ENCODE results near the gene UQCRQ. TPM values are rescaled to one million over a fixed set of nuclear protein-coding genes. Genes with fewer than 3 reads are reported as not detected.

Gene UQCRQ
- 100 to 1,000 TPM; 396 to 399 TPM for total RNA-seq

- H3K27ac Mint-ChIP-seq: peak within 1 kb of the TSS; percentile 97 to 99
- no peaks in the 10 kb centered on the region for H3K9me3 Mint-ChIP-seq
- DNase-seq (ENCODE audit: low spot score in 2 of 2) (peak; percentile 90 to 95), ATAC-seq (peak; percentile 99)
- H3K36me3 Mint-ChIP-seq: peaks cover 21 to 23% of the 10 kb centered on the region in 2 donors
These were observed at the start of gene UQCRQ, which contains the start of gene GDF9 for GRCh38 chr5:132866342-132867045. UQCRQ (plus strand) TSS chr5:132866642; CDS start chr5:132866882, 240 bp downstream. GDF9 (minus strand) TSS chr5:132866469; CDS start chr5:132864533, 1,936 bp downstream.

- ATAC-seq: no peak
- no peak for DNase-seq (ENCODE audit: low spot score in 2 of 2)
- no peaks in the 10 kb centered on the region for H3K9me3 Mint-ChIP-seq
- peaks cover 5% of the 10 kb centered on the region in 2 donors for H3K36me3 Mint-ChIP-seq
- H3K27ac Mint-ChIP-seq: no peak overlapping the region
These were observed 49.4 kb upstream of the UQCRQ start for GRCh38 chr5:132817011-132817410.

- DNase-seq (ENCODE audit: low spot score in 2 of 2) (no peak), ATAC-seq (no peak)
- H3K36me3 Mint-ChIP-seq: peaks cover 5% of the 10 kb centered on the region in 2 donors
- no peaks in the 10 kb centered on the region for H3K9me3 Mint-ChIP-seq
- H3K27ac Mint-ChIP-seq: no peak overlapping the region
These were observed 47.0 kb upstream of the UQCRQ start for GRCh38 chr5:132819468-132819867.

- Mint-ChIP-seq H3K9me3 (no peaks in the 10 kb centered on the region), H3K27ac (no peak overlapping the region), H3K36me3 (peaks cover 1% of the 10 kb centered on the region in 2 donors)
- DNase-seq (ENCODE audit: low spot score in 2 of 2): peak; percentile 81 to 94
- peak; percentile 87 to 95 for ATAC-seq
These were observed 46.2 kb upstream of the UQCRQ start for GRCh38 chr5:132820162-132820754.

- H3K27ac Mint-ChIP-seq: no peak overlapping the region
- H3K36me3 Mint-ChIP-seq: no peaks in the 10 kb centered on the region
- no peaks in the 10 kb centered on the region for H3K9me3 Mint-ChIP-seq
- DNase-seq (ENCODE audit: low spot score in 2 of 2): no peak
- ATAC-seq: no peak
These were observed 45.1 kb upstream of the UQCRQ start for GRCh38 chr5:132821350-132821749.

- H3K27ac Mint-ChIP-seq: no peak overlapping the region
- H3K9me3 Mint-ChIP-seq: no peaks in the 10 kb centered on the region
- DNase-seq (ENCODE audit: low spot score in 2 of 2) (no peak), ATAC-seq (no peak)
- H3K36me3 Mint-ChIP-seq: no peaks in the 10 kb centered on the region
These were observed 44.7 kb upstream of the UQCRQ start for GRCh38 chr5:132821791-132822190.

- DNase-seq (ENCODE audit: low spot score in 2 of 2) (no peak), ATAC-seq (peak in 1 of 2 donors; percentile 17)
These were observed 43.6 kb upstream of the UQCRQ start for GRCh38 chr5:132822650-132823480.

GRCh38 chr5:132823481-132824050, 42.9 kb upstream of the UQCRQ start:
- ATAC-seq (no peak), DNase-seq (ENCODE audit: low spot score in 2 of 2) (no peak)
- no peaks in the 10 kb centered on the region for H3K36me3 Mint-ChIP-seq
- H3K27ac Mint-ChIP-seq: no peak overlapping the region
- H3K9me3 Mint-ChIP-seq: no peaks in the 10 kb centered on the region

More at GRCh38 chr5:132822650-132823480, 43.6 kb upstream of the UQCRQ start:
- Mint-ChIP-seq H3K9me3 (no peaks in the 10 kb centered on the region), H3K27ac (no peak overlapping the region), H3K36me3 (no peaks in the 10 kb centered on the region)

- Mint-ChIP-seq H3K36me3 (no peaks in the 10 kb centered on the region), H3K27ac (no peak overlapping the region), H3K9me3 (no peaks in the 10 kb centered on the region)
- ATAC-seq (no peak), DNase-seq (ENCODE audit: low spot score in 2 of 2) (no peak)
These were observed 42.0 kb upstream of the UQCRQ start for GRCh38 chr5:132824426-132824825.

- DNase-seq (ENCODE audit: low spot score in 2 of 2) (no peak), ATAC-seq (peak in 1 of 2 donors; percentile 10)
These were observed 41.2 kb upstream of the UQCRQ start for GRCh38 chr5:132825033-132825833.

GRCh38 chr5:132825834-132826391, 40.5 kb upstream of the UQCRQ start:
- DNase-seq (ENCODE audit: low spot score in 2 of 2): no peak
- peak in 1 of 2 donors; percentile 59 for ATAC-seq
- H3K9me3 Mint-ChIP-seq: no peaks in the 10 kb centered on the region
- H3K36me3 Mint-ChIP-seq: no peaks in the 10 kb centered on the region
- no peak overlapping the region for H3K27ac Mint-ChIP-seq

More at GRCh38 chr5:132825033-132825833, 41.2 kb upstream of the UQCRQ start:
- Mint-ChIP-seq H3K36me3 (no peaks in the 10 kb centered on the region), H3K9me3 (no peaks in the 10 kb centered on the region), H3K27ac (no peak overlapping the region)

GRCh38 chr5:132826424-132827082, 39.9 kb upstream of the UQCRQ start:
- H3K36me3 Mint-ChIP-seq: no peaks in the 10 kb centered on the region
- no peaks in the 10 kb centered on the region for H3K9me3 Mint-ChIP-seq
- no peak for ATAC-seq
- no peak for DNase-seq (ENCODE audit: low spot score in 2 of 2)
- no peak overlapping the region for H3K27ac Mint-ChIP-seq

- Mint-ChIP-seq H3K27ac (no peak overlapping the region), H3K36me3 (no peaks in the 10 kb centered on the region), H3K9me3 (no peaks in the 10 kb centered on the region)
- no peak for ATAC-seq
- DNase-seq (ENCODE audit: low spot score in 2 of 2): no peak
These were observed 38.3 kb upstream of the UQCRQ start for GRCh38 chr5:132827943-132828673.

- H3K27ac Mint-ChIP-seq: no peak overlapping the region
- H3K9me3 Mint-ChIP-seq: no peaks in the 10 kb centered on the region
- no peak for DNase-seq (ENCODE audit: low spot score in 2 of 2)
- H3K36me3 Mint-ChIP-seq: no peaks in the 10 kb centered on the region
- no peak for ATAC-seq
These were observed 37.5 kb upstream of the UQCRQ start for GRCh38 chr5:132828846-132829494.
